ENCODE results near the gene SOCS2.
A peak's percentile ranks its signal among the peaks of the same experiment; 100 is the strongest.
"Not testable (repeated sequence)": the region's sequence is repeated elsewhere in the genome, so short reads cannot be mapped to it uniquely, and the experiment has no call there.

The SOCS2 gene

GRCh38 chr12:93550748-93551611 lies 21.5 kb upstream of the SOCS2 start:
- H3K4me3 ChIP-seq (ENCODE audit: low read depth, low read length), result no peak overlapping the region
- TF ChIP-seq CTCF (IDR thresholded peaks at IDR 0.05; ENCODE audit: borderline replicate concordance, insufficient read depth, low read depth, low read length), result no peak

- H3K4me3 ChIP-seq (ENCODE audit: low read depth, low read length), result no peak overlapping the region
- no peak for TF ChIP-seq CTCF (IDR thresholded peaks at IDR 0.05; ENCODE audit: borderline replicate concordance, insufficient read depth, low read depth, low read length)
These were observed 20.0 kb upstream of the SOCS2 start for GRCh38 chr12:93552427-93552826.

GRCh38 chr12:93557879-93558278 lies 14.6 kb upstream of the SOCS2 start:
- H3K4me3 ChIP-seq (ENCODE audit: low read depth, low read length), result not testable (repeated sequence)

- H3K4me3 ChIP-seq (ENCODE audit: low read depth, low read length), result not testable (repeated sequence)
These were observed 13.8 kb upstream of the SOCS2 start for GRCh38 chr12:93558685-93559084.

- no peak overlapping the region for H3K4me3 ChIP-seq (ENCODE audit: low read depth, low read length)
- peak; percentile 53; the same call in 1 of the 2 replicates for TF ChIP-seq CTCF (IDR thresholded peaks at IDR 0.05; ENCODE audit: borderline replicate concordance, insufficient read depth, low read depth, low read length)
These were observed 8.5 kb upstream of the SOCS2 start for GRCh38 chr12:93563807-93564538.

- no peak for TF ChIP-seq CTCF (IDR thresholded peaks at IDR 0.05; ENCODE audit: borderline replicate concordance, insufficient read depth, low read depth, low read length)
- H3K4me3 ChIP-seq (ENCODE audit: low read depth, low read length), result no peak overlapping the region
These were observed 6.7 kb upstream of the SOCS2 start for GRCh38 chr12:93565760-93566159.

- H3K4me3 ChIP-seq (ENCODE audit: low read depth, low read length), result no peak overlapping the region
- TF ChIP-seq CTCF (IDR thresholded peaks at IDR 0.05; ENCODE audit: borderline replicate concordance, insufficient read depth, low read depth, low read length), result no peak
These were observed 5.3 kb upstream of the SOCS2 start for GRCh38 chr12:93567174-93567573.

GRCh38 chr12:93568091-93568490 lies 4.4 kb upstream of the SOCS2 start:
- TF ChIP-seq CTCF (IDR thresholded peaks at IDR 0.05; ENCODE audit: borderline replicate concordance, insufficient read depth, low read depth, low read length), result no peak

More at GRCh38 chr12:93568091-93568490, 4.4 kb upstream of the SOCS2 start:
- no peak overlapping the region for H3K4me3 ChIP-seq (ENCODE audit: low read depth, low read length)
